SU-DHL-6 (cell line): ENCODE measurements around the gene L3MBTL4.

ENCODE experiments used
- EZH2phosphoT487 ChIP-seq: fragments of 200-600 bp; sonication (generic), shearing (Covaris generic); conservative IDR thresholded peaks from 2 replicates; pipeline ENCODE4 v1.6.1; 2018; ENCODE audit warnings: mild to moderate bottlenecking, antibody characterized with exemption, low read length, moderate library complexity, mixed read lengths
- TF ChIP-seq, protein P1 (sequence below): fragments of 200-600 bp; sonication (generic); IDR thresholded peaks from one replicate; pipeline ENCODE4 v1.5.1; 2017; ENCODE audit warnings: antibody characterized with exemption, mild to moderate bottlenecking, low read length, moderate library complexity; ENCODE audit not compliant: insufficient read depth, poor library complexity, severe bottlenecking

DNA sequence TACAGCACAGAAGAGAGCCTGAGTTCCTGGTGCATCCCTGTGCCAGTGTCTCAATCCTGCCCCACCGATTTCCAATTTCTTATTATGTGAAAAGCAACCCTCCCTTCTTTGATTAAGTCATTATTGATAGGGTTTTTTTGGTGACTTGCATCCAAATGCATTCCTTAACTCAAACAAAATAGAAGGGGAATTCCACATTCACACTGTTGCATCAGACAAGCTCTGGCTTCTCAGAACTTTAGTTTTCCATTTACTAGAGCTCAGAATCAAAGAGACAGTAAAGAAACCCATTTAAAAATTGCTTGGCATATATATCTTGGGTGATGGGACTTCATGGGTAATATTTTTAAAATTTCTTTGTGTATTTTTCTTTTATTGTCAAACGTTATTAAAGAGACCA lies 505.6 kb downstream of the L3MBTL4 start:
- TF ChIP-seq, protein P1, sequence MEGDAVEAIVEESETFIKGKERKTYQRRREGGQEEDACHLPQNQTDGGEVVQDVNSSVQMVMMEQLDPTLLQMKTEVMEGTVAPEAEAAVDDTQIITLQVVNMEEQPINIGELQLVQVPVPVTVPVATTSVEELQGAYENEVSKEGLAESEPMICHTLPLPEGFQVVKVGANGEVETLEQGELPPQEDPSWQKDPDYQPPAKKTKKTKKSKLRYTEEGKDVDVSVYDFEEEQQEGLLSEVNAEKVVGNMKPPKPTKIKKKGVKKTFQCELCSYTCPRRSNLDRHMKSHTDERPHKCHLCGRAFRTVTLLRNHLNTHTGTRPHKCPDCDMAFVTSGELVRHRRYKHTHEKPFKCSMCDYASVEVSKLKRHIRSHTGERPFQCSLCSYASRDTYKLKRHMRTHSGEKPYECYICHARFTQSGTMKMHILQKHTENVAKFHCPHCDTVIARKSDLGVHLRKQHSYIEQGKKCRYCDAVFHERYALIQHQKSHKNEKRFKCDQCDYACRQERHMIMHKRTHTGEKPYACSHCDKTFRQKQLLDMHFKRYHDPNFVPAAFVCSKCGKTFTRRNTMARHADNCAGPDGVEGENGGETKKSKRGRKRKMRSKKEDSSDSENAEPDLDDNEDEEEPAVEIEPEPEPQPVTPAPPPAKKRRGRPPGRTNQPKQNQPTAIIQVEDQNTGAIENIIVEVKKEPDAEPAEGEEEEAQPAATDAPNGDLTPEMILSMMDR = no peak
- TF ChIP-seq EZH2phosphoT487 = no peak
